Measurements from ENCODE around the gene TRIM56. TPM values are rescaled to one million over a fixed set of nuclear protein-coding genes. Genes with fewer than 3 reads are reported as not detected.
"Not testable (repeated sequence)": the region's sequence is repeated elsewhere in the genome, so short reads cannot be mapped to it uniquely, and the experiment has no call there.

TRIM56 gene
- total and polyA plus RNA-seq, 8 donors: 7.6 to 26.5 (median 14.7) TPM

DNA sequence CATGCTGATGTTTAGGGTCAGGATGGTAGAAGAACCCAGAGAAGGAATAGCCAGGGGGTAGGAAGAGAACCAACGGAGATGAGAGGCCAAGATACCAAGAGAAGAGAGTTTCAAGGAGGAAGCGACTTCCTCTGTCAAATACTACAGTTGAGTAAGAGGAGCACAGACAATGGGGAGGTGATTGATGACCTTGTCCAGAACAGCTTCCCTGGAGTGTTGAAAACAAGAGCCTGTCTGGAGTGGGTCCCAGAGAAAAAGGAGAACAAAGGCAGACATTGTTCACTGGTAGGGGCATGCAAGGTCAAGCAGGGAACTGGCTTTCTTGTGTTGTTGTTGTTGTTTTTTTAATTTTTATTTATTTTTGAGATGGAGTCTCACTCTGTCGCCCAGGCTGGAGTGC, 9.6 kb upstream of the TRIM56 start:
- no peak for FAIRE-seq
- ATAC-seq: no peak
- Histone ChIP-seq H3K27ac (no peak overlapping the region), H3K27me3 (no peaks in the 10 kb centered on the region), H3K4me1 (no peaks in the 10 kb centered on the region), H3K9me3 (no peaks in the 10 kb centered on the region), H3K4me3 (no peak overlapping the region), H3K36me3 (no peaks in the 10 kb centered on the region)
- DNase-seq: no peak
- intact Hi-C loops (cut with DNase I): no loop called here
- WGBS, 2 donors: 52 to 59% methylated on average over 3 of the region's 3 CpGs
- TF ChIP-seq, protein P1, sequence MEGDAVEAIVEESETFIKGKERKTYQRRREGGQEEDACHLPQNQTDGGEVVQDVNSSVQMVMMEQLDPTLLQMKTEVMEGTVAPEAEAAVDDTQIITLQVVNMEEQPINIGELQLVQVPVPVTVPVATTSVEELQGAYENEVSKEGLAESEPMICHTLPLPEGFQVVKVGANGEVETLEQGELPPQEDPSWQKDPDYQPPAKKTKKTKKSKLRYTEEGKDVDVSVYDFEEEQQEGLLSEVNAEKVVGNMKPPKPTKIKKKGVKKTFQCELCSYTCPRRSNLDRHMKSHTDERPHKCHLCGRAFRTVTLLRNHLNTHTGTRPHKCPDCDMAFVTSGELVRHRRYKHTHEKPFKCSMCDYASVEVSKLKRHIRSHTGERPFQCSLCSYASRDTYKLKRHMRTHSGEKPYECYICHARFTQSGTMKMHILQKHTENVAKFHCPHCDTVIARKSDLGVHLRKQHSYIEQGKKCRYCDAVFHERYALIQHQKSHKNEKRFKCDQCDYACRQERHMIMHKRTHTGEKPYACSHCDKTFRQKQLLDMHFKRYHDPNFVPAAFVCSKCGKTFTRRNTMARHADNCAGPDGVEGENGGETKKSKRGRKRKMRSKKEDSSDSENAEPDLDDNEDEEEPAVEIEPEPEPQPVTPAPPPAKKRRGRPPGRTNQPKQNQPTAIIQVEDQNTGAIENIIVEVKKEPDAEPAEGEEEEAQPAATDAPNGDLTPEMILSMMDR (IDR thresholded peaks at IDR 0.05): no peak

DNA sequence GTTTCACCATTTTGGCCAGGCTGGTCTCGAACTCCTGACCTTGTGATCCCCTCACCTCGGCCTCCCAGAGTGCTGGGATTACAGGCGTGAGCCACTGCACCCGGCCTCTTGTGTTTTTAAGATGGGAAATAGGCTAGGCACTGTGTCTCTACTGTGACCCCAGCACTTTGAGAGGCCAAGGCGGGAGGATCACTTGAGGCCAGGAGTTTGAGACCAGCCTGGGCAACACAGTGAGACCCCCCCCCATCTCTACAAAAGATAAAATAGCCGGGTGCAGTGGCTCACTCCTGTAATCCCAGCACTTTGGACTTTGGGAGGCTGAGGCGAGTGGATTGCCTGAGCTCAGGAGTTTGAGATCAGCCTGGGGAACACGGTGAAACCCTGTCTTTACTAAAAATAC, 9.1 kb upstream of the TRIM56 start:
- intact Hi-C loops (cut with DNase I); H3K27me3 ChIP-seq; H3K9me3 ChIP-seq; ATAC-seq; H3K27ac ChIP-seq; H3K36me3 ChIP-seq; H3K4me1 ChIP-seq; DNase-seq; FAIRE-seq; H3K4me3 ChIP-seq: not testable (repeated sequence)
- WGBS, 2 donors: 59 to 67% methylated on average over 8 of the region's 8 CpGs

DNA sequence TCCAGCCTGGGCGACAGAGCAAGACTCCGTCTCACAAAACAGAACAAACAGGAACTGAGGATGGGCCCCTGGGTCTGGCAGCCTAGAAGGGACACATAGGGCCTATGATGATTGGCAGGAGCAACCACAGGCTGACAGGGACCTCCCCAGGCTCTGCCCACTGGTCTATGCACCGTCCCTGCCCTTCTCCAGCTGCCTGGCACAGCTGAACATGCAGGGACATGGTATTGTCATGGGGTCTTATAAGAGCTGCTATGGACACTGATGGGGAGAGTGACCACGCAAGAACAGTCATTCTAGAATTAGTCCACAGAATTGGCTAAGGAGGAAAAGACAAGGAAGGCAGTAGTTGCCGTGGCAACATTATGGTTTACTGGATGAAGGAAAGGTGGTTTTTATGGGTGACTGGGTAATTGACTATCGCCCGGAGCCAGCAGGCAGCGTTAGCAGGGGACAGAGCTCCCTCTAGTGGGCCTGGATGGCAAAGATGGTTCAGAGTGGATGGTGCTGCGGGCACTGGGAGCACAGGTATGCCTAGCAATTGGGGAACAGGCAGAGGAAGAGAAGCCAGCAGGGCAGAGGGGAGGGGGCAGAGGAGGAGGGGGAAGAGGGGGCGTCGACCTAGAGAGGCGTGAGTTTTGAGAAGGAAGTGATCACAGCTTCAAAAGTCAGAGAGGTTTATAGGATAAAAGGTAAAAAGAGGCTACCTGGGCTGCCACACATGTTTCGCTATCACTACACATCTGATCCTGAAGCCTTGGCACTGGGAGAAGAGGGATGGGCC, 7.8 kb upstream of the TRIM56 start:
- FAIRE-seq (no peak), DNase-seq (peak; percentile 70 to 90 (median 86)), ATAC-seq (peak; percentile 90 to 100 (median 100))
- no peaks in the 10 kb centered on the region for H3K9me3 ChIP-seq
- no peaks in the 10 kb centered on the region for H3K4me1 ChIP-seq
- TF ChIP-seq, protein P1 (IDR thresholded peaks at IDR 0.05): peak; percentile 70 to 73 (median 72)
- intact Hi-C loops (cut with DNase I): no loop called here
- no peak overlapping the region for H3K4me3 ChIP-seq
- 20 to 21% methylated on average over 13 of the region's 13 CpGs for WGBS, 2 donors
- no peaks in the 10 kb centered on the region for H3K27me3 ChIP-seq
- no peak overlapping the region for H3K27ac ChIP-seq
- H3K36me3 ChIP-seq: no peaks in the 10 kb centered on the region

DNA sequence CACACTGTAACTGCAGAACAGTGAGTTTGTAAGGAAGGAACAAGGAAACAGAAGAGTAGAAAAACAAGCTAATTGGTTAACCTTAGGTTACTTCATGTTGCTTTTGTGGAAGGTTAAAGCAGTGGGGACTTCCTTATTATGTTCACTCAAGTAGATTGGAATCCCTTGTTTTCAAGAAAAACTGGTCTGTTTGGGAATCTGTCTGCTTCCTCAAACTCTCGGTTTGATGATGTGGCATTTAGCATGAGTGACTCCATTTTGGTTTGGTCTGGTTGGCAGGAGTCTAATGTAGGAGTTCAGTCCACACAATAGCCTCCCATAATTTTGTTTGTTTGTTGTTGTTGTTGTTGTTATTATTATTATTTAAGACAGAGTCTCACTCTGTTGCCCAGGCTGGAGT, 3.8 kb upstream of the TRIM56 start:
- Histone ChIP-seq H3K27me3 (no peaks in the 10 kb centered on the region), H3K36me3 (no peaks in the 10 kb centered on the region), H3K9me3 (no peaks in the 10 kb centered on the region), H3K4me1 (peaks cover 0 to 5% (median 3%) of the 10 kb centered on the region in 3 donors), H3K4me3 (no peak overlapping the region), H3K27ac (no peak overlapping the region)
- WGBS, 2 donors: 55 to 81% methylated on average over 1 of the region's 1 CpG
- DNase-seq (no peak), FAIRE-seq (no peak), ATAC-seq (no peak)
- TF ChIP-seq, protein P1 (IDR thresholded peaks at IDR 0.05): no peak
- intact Hi-C loops (cut with DNase I): no loop called here

DNA sequence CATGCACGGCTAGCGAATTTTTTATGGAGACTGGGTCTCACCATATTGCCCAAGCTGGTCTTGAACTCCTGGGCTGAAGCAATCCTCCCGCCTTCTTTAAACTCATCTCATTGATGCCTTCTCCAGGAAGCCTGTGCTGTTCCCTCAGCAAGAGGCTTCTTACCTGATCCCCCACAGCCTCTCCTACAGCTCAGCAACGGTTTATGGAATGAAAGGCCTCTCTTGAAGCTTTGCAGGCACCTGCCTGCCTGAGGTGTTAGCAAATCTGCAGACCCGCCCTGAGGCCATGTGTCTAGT, 468 bp upstream of the TRIM56 start:
- no peak for ATAC-seq
- Histone ChIP-seq H3K27ac (peak overlapping the region; percentile 83 to 93 (median 88)), H3K36me3 (peaks cover 0 to 12% (median 7%) of the 10 kb centered on the region in 3 donors), H3K27me3 (no peaks in the 10 kb centered on the region), H3K9me3 (no peaks in the 10 kb centered on the region), H3K4me1 (peaks cover 0 to 5% (median 3%) of the 10 kb centered on the region in 3 donors), H3K4me3 (peak overlapping the region in 3 of 4 donors; percentile 51 to 70 (median 68))
- intact Hi-C loops (cut with DNase I): no loop called here
- 51 to 54% methylated on average over 5 of the region's 5 CpGs for WGBS, 2 donors
- DNase-seq: no peak
- TF ChIP-seq, protein P1 (IDR thresholded peaks at IDR 0.05): no peak
- no peak for FAIRE-seq

Measured in pancreas (tissue), 10 donors.